ENCODE measurements around the gene DUSP2.
"Not testable (repeated sequence)": the region's sequence is repeated elsewhere in the genome, so short reads cannot be mapped to it uniquely, and the experiment has no call there.

Gene DUSP2

GRCh38 chr2:96163415-96163767, 18.2 kb upstream of the DUSP2 start:
- DNase-seq (ENCODE audit: low spot score) = no peak

GRCh38 chr2:96161898-96162297, 16.7 kb upstream of the DUSP2 start:
- DNase-seq (ENCODE audit: low spot score) = no peak

- DNase-seq (ENCODE audit: low spot score) = not testable (repeated sequence)
Measured at GRCh38 chr2:96160366-96160765, 15.1 kb upstream of the DUSP2 start.

GRCh38 chr2:96159084-96159830, 14.0 kb upstream of the DUSP2 start:
- DNase-seq (ENCODE audit: low spot score) = no peak

- no peak for DNase-seq (ENCODE audit: low spot score)
Measured at GRCh38 chr2:96158554-96158940, 13.3 kb upstream of the DUSP2 start.

GRCh38 chr2:96157649-96158553, 12.7 kb upstream of the DUSP2 start:
- no peak for DNase-seq (ENCODE audit: low spot score)

- DNase-seq (ENCODE audit: low spot score) = no peak
Measured at GRCh38 chr2:96156926-96157648, 11.8 kb upstream of the DUSP2 start.

- DNase-seq (ENCODE audit: low spot score) = no peak
Measured at GRCh38 chr2:96156011-96156820, 11.0 kb upstream of the DUSP2 start.

GRCh38 chr2:96154506-96155380, 9.5 kb upstream of the DUSP2 start:
- no peak for DNase-seq (ENCODE audit: low spot score)

GRCh38 chr2:96153991-96154431, 8.8 kb upstream of the DUSP2 start:
- no peak for DNase-seq (ENCODE audit: low spot score)

- DNase-seq (ENCODE audit: low spot score) = no peak
Measured at GRCh38 chr2:96153291-96153713, 8.1 kb upstream of the DUSP2 start.

- no peak for DNase-seq (ENCODE audit: low spot score)
Measured at GRCh38 chr2:96152304-96153161, 7.3 kb upstream of the DUSP2 start.

- DNase-seq (ENCODE audit: low spot score) = no peak
Measured at GRCh38 chr2:96151595-96152303, 6.5 kb upstream of the DUSP2 start.

- DNase-seq (ENCODE audit: low spot score) = no peak
Measured at GRCh38 chr2:96150791-96151594, 5.8 kb upstream of the DUSP2 start.

- DNase-seq (ENCODE audit: low spot score) = no peak
Measured at GRCh38 chr2:96150007-96150640, 4.9 kb upstream of the DUSP2 start.

GRCh38 chr2:96148410-96149217, 3.4 kb upstream of the DUSP2 start:
- no peak for DNase-seq (ENCODE audit: low spot score)

All from globus pallidus (tissue), 1 donor.